Ovary (tissue), 9 donors: Measurements from ENCODE around the gene USP6NL. TPM values are rescaled to one million over a fixed set of nuclear protein-coding genes. Genes with fewer than 3 reads are reported as not detected.

ENCODE experiments used
- DNase-seq, 5 donors: peaks; one replicate each; pipeline ENCODE4 v3.0.0-alpha.2; 2019 to 2020
- H3K27ac ChIP-seq, 2 donors: fragments of 200-600 bp; one replicate each; pipeline versions ENCODE4 v1.5.1 to v1.8.0; 2019 to 2022
- H3K27me3 ChIP-seq: fragments of 200-600 bp; one replicate; pipeline ENCODE4 v1.8.0; 2022
- H3K36me3 ChIP-seq: fragments of 200-600 bp; sonication (generic); one replicate; pipeline ENCODE4 v1.5.1; 2019
- H3K4me1 ChIP-seq: one replicate; pipeline ENCODE4 v1.8.1; 2013; ENCODE audit warnings: mild to moderate bottlenecking, moderate library complexity; ENCODE audit not compliant: insufficient read depth
- H3K4me3 ChIP-seq: fragments of 200-600 bp; sonication (generic); one replicate; pipeline ENCODE4 v1.5.1; 2017
- H3K9me3 ChIP-seq, 2 donors: fragments of 200-600 bp in 1 of 2; sonication (generic) in 1 of 2; one replicate each; pipeline versions ENCODE4 v1.5.1 to v1.8.1; 2013 to 2019; ENCODE audit warnings: mild to moderate bottlenecking in 1 of 2, moderate library complexity in 1 of 2
- CTCF ChIP-seq, 3 donors: fragments of 450-650 bp in 2 of 3; fragments of 200-600 bp in 1 of 3; IDR thresholded peaks; one replicate each; pipeline versions ENCODE4 v1.5.1 to v1.8.0; 2016 to 2022; ENCODE audit warnings: antibody characterized with exemption in 3 of 3, mild to moderate bottlenecking in 1 of 3
- EP300 ChIP-seq: sonication (generic); formaldehyde crosslinking; IDR thresholded peaks from one replicate; pipeline ENCODE4 v1.6.1; 2017; ENCODE audit warnings: antibody characterized with exemption
- POLR2A ChIP-seq: fragments of 450-650 bp; IDR thresholded peaks from one replicate; pipeline ENCODE4 v1.6.1; 2017; ENCODE audit warnings: antibody characterized with exemption, mild to moderate bottlenecking, moderate library complexity
- WGBS, 3 donors: extraction: QIAGEN DNeasy Blood & Tissue Kit in 1 of 3; methylation state at CpG; one replicate each; pipeline versions ENCODE4 v1.1.5 to v1.1.7; 2013 to 2017; 5-methylcytosine and 5-hydroxymethylcytosine counted together
- intact Hi-C, 4 donors: fragments of 100-400 bp; cut with DNase I; formaldehyde crosslinking; loops; one replicate each; pipeline versions ENCODE4 v1.11.0 to v1.15.1; 2022 to 2023
- polyA plus RNA-seq, 2 donors: library from polyadenylated mRNA; stranded (reverse); fragments of 200-250 nt in 1 of 2; fragments of 350-450 nt in 1 of 2; fragmentation: Illumina TruSeq in 1 of 2; extraction: RNeasy Lipid Tissue Mini Kit (QIAGEN cat#74804) in 1 of 2; gene quantifications; one replicate each; pipeline ENCODE4 v1.2.3, GENCODE V29; 2013 to 2014
- total RNA-seq, 7 donors: library from RNA; depleted of rRNA in 2 of 7; stranded (reverse); fragments of >200 nt in 2 of 7; fragmentation: NEBNext Ultra II Directional in 3 of 7; extraction: Animal tissue kit (Norgen Biotek cat#: 25700) in 3 of 7; gene quantifications; one replicate each; pipeline versions ENCODE4 v1.1.0 to v1.2.4, GENCODE V29; 2016 to 2023
- donor health status: DM: no; HTN: no; CAD: no; lungs with moderate emphysema.
- donor health status: DM: no; HTN: no; CAD: no.
- donor health status: Bipolar disorder and iron deficiency.
- donor health status: DM: yes; HTN: yes; CAD: no.
- donor health status: DM: no; HTN: no; CAD: no.
- donor health status: DM: yes; HTN: yes; CAD: no.

The USP6NL gene
- total and polyA plus RNA-seq, 9 donors, result 9.6 to 28.8 (median 16.3) TPM

DNA sequence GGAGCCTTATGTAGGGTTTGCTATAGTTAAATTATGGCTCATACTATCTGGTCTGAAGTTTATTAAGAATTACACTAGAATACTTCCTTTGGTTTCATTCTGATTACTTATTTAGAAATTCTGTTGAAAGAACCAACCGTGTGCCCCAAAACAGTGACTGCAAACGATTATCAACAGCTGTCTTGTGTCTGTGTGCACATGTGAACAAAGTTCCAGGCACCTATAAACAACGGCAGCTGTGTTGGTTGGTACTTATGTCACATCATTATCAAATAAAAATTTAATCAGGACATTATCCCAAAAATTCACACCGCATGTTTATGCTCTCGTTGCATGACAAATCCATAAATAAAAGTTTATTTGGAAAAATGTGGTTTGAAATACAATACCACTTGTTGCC lies 80.6 kb downstream of the USP6NL start:
- WGBS, 3 donors, result 13 to 30% (median 21%) methylated on average over 5 of the region's 5 CpGs
- Histone ChIP-seq H3K27ac (peak overlapping the region in 1 of 2 donors; percentile 74), H3K4me1 (peaks cover 7% of the 10 kb centered on the region), H3K4me3 (no peak overlapping the region), H3K36me3 (no peaks in the 10 kb centered on the region), H3K27me3 (no peaks in the 10 kb centered on the region), H3K9me3 (no peaks in the 10 kb centered on the region)
- intact Hi-C loops, result no loop called here
- no peak for DNase-seq
- TF ChIP-seq EP300 (no peak), POLR2A (no peak), CTCF (IDR thresholded peaks at IDR 0.05) (no peak)

DNA sequence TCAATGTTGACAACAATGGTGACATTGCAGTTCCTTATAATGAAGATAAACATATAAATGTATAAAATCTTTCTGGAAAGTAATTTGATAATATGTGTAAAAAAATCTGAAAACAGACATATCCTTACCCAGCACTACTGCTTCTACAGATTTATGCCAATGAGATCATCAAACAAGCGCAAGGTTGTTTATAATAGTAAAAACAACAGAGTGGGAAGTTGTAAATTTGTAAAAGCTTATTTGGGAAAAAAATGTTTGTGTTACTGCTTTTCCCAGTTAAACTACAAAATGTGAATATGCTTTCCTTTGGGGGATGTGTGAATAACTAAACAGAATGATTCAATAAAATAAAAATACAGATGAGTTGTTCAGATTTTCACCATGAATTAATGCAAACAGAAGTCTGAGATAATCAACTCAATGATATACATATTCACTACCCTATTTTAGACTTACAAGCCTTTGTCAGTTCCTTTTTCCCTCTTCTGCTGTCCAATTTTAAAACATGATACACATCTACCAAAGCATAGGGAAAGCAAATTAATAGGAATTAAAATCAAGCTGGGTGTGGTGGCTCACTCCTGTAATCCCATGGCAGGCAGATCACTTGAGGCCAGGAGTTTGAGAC lies 82.1 kb downstream of the USP6NL start:
- peaks cover 10% of the 10 kb centered on the region for H3K4me1 ChIP-seq
- H3K36me3 ChIP-seq, result no peaks in the 10 kb centered on the region
- WGBS, 3 donors, result 33 to 46% (median 44%) methylated on average over 1 of the region's 1 CpG
- H3K9me3 ChIP-seq, result no peaks in the 10 kb centered on the region
- no peak for DNase-seq
- intact Hi-C loops, result no loop called here
- H3K27me3 ChIP-seq, result no peaks in the 10 kb centered on the region
- TF ChIP-seq POLR2A, result no peak
- no peak for TF ChIP-seq CTCF (IDR thresholded peaks at IDR 0.05)
- no peak for TF ChIP-seq EP300
- no peak overlapping the region for H3K4me3 ChIP-seq
- peak overlapping the region in 1 of 2 donors; percentile 4 for H3K27ac ChIP-seq

DNA sequence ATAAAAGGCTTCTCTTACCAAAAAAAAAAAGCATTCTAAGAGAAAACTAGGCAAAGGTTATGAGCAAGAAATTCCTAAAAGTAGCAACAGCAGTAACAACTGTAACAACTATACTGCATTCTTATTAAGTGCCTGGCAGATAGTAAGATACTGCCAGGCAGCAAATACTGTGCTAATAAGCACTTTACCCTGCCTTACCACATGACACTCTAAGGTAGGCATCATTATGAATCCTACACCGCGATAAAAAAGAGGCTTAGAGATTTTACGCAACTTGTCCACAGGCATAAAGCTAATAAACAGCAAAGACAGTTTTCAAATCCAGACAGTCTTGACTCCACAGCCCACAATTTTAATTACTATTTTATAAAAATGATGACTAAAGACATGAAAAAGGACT lies 83.2 kb downstream of the USP6NL start:
- TF ChIP-seq POLR2A (no peak), CTCF (IDR thresholded peaks at IDR 0.05) (no peak), EP300 (no peak)
- H3K9me3 ChIP-seq, result no peaks in the 10 kb centered on the region
- peaks cover 7% of the 10 kb centered on the region for H3K4me1 ChIP-seq
- H3K36me3 ChIP-seq, result no peaks in the 10 kb centered on the region
- 83 to 95% (median 87%) methylated on average over 3 of the region's 3 CpGs for WGBS, 3 donors
- peak overlapping the region in 1 of 2 donors; percentile 39 for H3K27ac ChIP-seq
- intact Hi-C loops, result no loop called here
- no peaks in the 10 kb centered on the region for H3K27me3 ChIP-seq
- no peak for DNase-seq
- no peak overlapping the region for H3K4me3 ChIP-seq

- H3K27ac ChIP-seq, result peak overlapping the region in 1 of 2 donors; percentile 40
These were observed 83.7 kb downstream of the USP6NL start for GRCh38 chr10:11527691-11528255.

More at GRCh38 chr10:11527691-11528255, 83.7 kb downstream of the USP6NL start:
- no peaks in the 10 kb centered on the region for H3K36me3 ChIP-seq
- 11 to 28% (median 16%) methylated on average over 4 of the region's 4 CpGs for WGBS, 3 donors
- H3K27me3 ChIP-seq, result no peaks in the 10 kb centered on the region
- H3K4me3 ChIP-seq, result peak overlapping the region; percentile 2
- H3K4me1 ChIP-seq, result peaks cover 6% of the 10 kb centered on the region
- no peak for DNase-seq
- intact Hi-C loops, result no loop called here
- TF ChIP-seq EP300 (no peak), POLR2A (no peak), CTCF (IDR thresholded peaks at IDR 0.05) (no peak)
- no peaks in the 10 kb centered on the region for H3K9me3 ChIP-seq
